ENCODE measurements around the gene ZC3H18. TPM values are rescaled to one million over a fixed set of nuclear protein-coding genes. Genes with fewer than 3 reads are reported as not detected.
A peak's percentile ranks its signal among the peaks of the same experiment; 100 is the strongest.

Gene ZC3H18
- total RNA-seq, 1 donor from 2014 or later = 48.9 TPM

- H3K36me3 Mint-ChIP-seq (ENCODE audit: unreplicated experiment) = no peaks in the 10 kb centered on the region
- no peak overlapping the region for H3K4me3 Mint-ChIP-seq (ENCODE audit: unreplicated experiment)
- peaks cover 8% of the 10 kb centered on the region for H3K4me1 Mint-ChIP-seq (ENCODE audit: low read depth, unreplicated experiment)
- no peak overlapping the region for H3K27ac Mint-ChIP-seq (ENCODE audit: unreplicated experiment)
- DNase-seq = peak; percentile 67
- H3K27me3 Mint-ChIP-seq (ENCODE audit: unreplicated experiment) = peaks cover 3% of the 10 kb centered on the region
- no peak for TF ChIP-seq CTCF (IDR thresholded peaks at IDR 0.05; ENCODE audit: partially characterized antibody, unreplicated experiment)
- peaks cover 6% of the 10 kb centered on the region for H3K9me3 Mint-ChIP-seq (ENCODE audit: unreplicated experiment)
Observed at GRCh38 chr16:88633684-88634140, 63.5 kb downstream of the ZC3H18 start.

DNA sequence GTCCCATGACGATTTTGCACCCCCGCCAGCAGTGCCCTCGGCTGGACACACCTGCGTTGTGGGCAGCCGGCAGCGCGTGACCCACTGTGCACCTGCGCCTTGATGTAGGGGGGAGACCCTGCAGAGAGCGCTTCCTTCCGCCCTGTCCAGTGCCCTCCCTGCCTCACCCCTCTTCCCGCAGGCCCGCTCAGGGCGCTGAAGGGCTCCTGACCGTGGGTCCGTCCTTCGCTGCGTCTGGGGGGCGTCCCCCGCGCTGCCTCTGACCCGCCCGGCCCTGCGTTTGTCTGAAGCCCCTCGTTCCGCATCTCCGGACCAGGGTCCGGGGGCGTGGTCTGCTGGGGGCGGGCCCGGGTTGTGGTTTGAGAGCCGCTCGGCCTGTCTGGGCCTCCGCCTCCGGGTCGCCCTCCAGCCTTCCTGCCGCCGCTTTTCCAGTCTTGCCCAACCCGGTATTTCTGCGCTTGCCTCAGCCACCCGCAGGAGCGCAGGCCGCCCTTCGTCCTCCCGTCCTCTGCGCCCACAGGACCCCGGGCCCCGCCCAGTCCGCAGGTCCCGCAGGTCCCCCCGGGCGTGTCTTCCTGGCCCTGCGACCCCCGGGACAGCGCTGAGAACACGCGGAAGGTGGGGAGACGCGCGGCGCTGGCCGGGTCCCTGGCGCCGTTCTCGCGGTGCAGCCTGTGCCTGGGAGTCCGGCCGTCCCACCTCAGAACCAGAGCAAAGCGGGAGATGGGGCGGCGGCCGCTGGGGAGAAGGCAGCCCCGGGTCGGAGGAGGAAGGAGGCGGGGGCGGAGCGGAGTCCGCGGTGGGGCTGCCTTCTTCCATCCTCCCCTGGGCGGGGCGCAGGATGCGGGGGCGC is 64.2 kb downstream of the ZC3H18 start:
- no peak overlapping the region for H3K4me3 Mint-ChIP-seq (ENCODE audit: unreplicated experiment)

GRCh38 chr16:88634994-88635670 is 64.9 kb downstream of the ZC3H18 start:
- no peak for TF ChIP-seq CTCF (IDR thresholded peaks at IDR 0.05; ENCODE audit: partially characterized antibody, unreplicated experiment)
- no peak for DNase-seq
- H3K36me3 Mint-ChIP-seq (ENCODE audit: unreplicated experiment) = no peaks in the 10 kb centered on the region
- H3K27me3 Mint-ChIP-seq (ENCODE audit: unreplicated experiment) = no peaks in the 10 kb centered on the region
- peaks cover 6% of the 10 kb centered on the region for H3K9me3 Mint-ChIP-seq (ENCODE audit: unreplicated experiment)
- peaks cover 6% of the 10 kb centered on the region for H3K4me1 Mint-ChIP-seq (ENCODE audit: low read depth, unreplicated experiment)
- H3K4me3 Mint-ChIP-seq (ENCODE audit: unreplicated experiment) = peak overlapping the region; percentile 63
- no peak overlapping the region for H3K27ac Mint-ChIP-seq (ENCODE audit: unreplicated experiment)

More for the DNA sequence above, 64.2 kb downstream of the ZC3H18 start:
- TF ChIP-seq CTCF (IDR thresholded peaks at IDR 0.05; ENCODE audit: partially characterized antibody, unreplicated experiment) = no peak
- peak; percentile 80 for DNase-seq
- H3K27ac Mint-ChIP-seq (ENCODE audit: unreplicated experiment) = no peak overlapping the region
- peaks cover 8% of the 10 kb centered on the region for H3K4me1 Mint-ChIP-seq (ENCODE audit: low read depth, unreplicated experiment)
- H3K9me3 Mint-ChIP-seq (ENCODE audit: unreplicated experiment) = peaks cover 6% of the 10 kb centered on the region
- no peaks in the 10 kb centered on the region for H3K36me3 Mint-ChIP-seq (ENCODE audit: unreplicated experiment)
- peaks cover 3% of the 10 kb centered on the region for H3K27me3 Mint-ChIP-seq (ENCODE audit: unreplicated experiment)

DNA sequence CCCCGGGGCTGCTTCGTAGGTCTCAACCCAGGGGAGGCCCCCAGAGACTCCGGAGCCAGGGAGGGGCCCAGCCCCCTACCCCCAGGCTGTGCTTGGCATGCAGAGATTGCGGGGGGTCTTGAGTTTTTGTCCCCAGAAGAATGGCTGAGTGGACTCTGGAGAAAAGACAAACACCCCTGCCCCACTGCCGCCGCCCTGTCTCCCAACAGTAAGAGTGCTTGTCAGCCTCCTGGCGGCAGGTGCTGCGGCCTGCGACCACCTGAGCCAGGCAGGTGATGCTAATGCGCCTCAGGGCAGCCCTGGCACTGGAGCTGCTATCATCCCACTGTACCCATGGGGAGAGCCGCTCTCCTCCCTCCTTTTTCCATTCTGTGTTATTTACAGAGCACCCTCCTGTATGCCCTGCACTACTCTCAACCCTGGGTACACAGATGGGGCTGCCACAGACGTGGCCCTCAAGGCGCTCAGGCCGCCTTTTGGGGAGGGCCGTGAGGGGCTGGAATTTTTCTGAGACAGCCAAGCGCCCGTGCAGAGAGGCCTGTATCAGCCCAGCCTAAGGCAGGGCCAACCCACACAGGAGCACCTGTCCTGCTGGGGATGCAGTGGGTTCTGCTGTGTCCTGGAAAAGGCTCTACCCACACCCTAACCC is 65.6 kb downstream of the ZC3H18 start:
- Mint-ChIP-seq H3K4me3 (ENCODE audit: unreplicated experiment) (no peak overlapping the region), H3K9me3 (ENCODE audit: unreplicated experiment) (peaks cover 6% of the 10 kb centered on the region), H3K27ac (ENCODE audit: unreplicated experiment) (no peak overlapping the region), H3K27me3 (ENCODE audit: unreplicated experiment) (no peaks in the 10 kb centered on the region), H3K36me3 (ENCODE audit: unreplicated experiment) (no peaks in the 10 kb centered on the region), H3K4me1 (ENCODE audit: low read depth, unreplicated experiment) (peaks cover 6% of the 10 kb centered on the region)
- no peak for DNase-seq
- TF ChIP-seq CTCF (IDR thresholded peaks at IDR 0.05; ENCODE audit: partially characterized antibody, unreplicated experiment) = no peak
